Activated T-cell treated with anti-CD3 and anti-CD28 coated beads for 1 hour (primary cell): Measurements from ENCODE around the gene SDK1.

Experiments used
- DNase-seq: peaks from one replicate; pipeline ENCODE4 v3.0.0-alpha.2; 2020; ENCODE audit warnings: low read depth

SDK1 gene

GRCh38 chr7:4158441-4159153 lies 857.5 kb downstream of the SDK1 start:
- DNase-seq, result no peak

GRCh38 chr7:4159154-4159501 lies 858.1 kb downstream of the SDK1 start:
- DNase-seq, result no peak

- no peak for DNase-seq
Measured at GRCh38 chr7:4159761-4160554, 858.9 kb downstream of the SDK1 start.

DNA sequence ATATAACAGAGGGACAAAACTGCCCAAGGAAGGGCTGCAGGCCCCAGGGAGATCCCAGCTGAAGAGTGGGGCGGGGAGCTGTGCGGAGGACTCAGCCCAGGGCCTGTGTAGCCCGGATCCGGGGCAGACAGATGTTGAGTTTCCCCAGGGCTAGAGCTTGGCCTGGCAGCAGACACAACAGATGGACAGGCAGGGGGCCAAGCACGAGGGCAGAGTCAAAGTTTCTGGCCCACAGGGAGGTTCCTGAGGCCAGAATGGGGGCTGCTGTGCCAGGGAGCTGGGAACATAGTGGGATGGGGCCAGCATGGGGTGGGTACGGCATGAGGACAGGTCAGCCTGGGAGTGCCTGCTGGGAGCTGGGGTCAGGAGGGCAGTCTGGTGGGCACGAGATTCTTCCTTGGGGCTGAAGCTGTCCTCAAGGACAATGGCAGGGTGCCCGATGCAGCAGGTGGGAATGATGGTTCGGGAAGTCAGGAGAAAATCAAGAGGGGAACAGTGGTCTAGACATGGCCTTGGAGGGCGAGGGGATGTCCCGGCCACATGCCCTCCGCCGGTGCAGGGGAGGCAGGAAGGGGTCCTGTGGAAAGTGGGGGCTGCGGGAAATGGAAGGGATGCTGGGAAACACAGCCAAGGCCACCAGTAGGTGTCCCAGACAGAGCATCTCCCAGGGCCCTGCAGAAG lies 862.0 kb downstream of the SDK1 start:
- no peak for DNase-seq

- DNase-seq, result no peak
Measured at GRCh38 chr7:4163565-4164203, 862.6 kb downstream of the SDK1 start.

GRCh38 chr7:4164556-4164955 lies 863.5 kb downstream of the SDK1 start:
- DNase-seq, result no peak

GRCh38 chr7:4166340-4166739 lies 865.3 kb downstream of the SDK1 start:
- DNase-seq, result no peak

DNA sequence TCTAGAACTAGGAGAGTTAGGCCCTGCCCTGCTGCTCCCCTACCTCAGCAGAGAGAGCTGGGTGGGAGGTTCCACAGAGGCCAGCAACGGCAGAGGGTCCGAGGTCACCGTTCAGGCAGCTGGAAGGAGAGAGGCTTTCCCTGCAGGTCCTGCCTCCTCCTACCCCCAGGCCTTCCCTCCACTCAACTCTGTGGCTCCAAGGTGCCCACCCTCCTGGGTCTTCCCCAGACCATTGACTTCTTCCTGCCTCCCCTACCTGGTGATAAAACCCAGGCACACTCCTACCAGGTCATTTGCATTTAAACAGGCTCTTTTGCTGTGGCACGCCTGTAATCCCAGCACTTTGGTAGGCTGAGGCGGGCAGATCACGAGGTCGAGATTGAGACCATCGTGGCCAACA lies 865.8 kb downstream of the SDK1 start:
- DNase-seq, result no peak

GRCh38 chr7:4167385-4167910 lies 866.4 kb downstream of the SDK1 start:
- DNase-seq, result no peak

- no peak for DNase-seq
Measured at GRCh38 chr7:4168041-4168440, 867.0 kb downstream of the SDK1 start.

GRCh38 chr7:4168541-4168940 lies 867.5 kb downstream of the SDK1 start:
- DNase-seq, result no peak

- DNase-seq, result no peak
Measured at GRCh38 chr7:4169455-4169854, 868.4 kb downstream of the SDK1 start.

DNA sequence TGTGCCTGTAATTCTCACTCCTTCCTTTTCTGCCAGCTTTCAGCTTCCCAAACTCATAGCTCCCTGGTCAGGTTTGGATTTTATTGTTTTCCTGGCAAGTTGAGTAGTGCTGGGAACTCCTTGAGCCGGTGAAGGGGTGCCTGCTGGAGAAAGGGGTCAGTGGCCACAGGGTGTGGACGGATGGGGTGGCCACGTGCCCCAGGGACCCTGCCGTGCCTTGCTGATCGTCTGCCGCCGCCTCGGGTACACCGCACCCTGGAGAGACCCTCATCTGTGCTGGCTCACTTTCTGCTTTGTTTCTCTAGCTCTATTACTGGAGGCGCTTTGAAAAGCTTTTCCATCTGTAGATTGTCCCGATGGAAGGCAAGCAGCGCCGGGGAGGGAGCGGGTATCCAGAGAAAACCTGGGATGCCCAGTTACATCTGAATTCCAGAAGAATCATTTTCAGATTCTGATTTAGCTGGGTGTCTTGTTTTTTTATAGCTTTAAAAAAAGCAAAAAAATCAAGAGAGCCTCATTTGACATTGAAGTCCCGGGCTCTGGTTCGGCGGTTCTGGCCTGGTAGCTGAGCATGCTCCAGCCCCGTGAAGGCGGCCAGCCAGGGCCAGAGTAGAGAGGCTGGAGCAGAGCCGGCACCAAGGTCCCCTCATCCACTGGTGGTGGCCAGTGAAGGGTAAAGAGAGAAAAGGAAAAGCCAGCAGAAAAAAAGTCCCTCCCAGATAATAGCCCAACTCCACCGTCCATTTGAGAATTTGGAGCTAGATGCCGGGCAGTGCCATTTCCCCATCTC lies 870.1 kb downstream of the SDK1 start:
- no peak for DNase-seq

- no peak for DNase-seq
Measured at GRCh38 chr7:4172883-4173282, 871.8 kb downstream of the SDK1 start.

- no peak for DNase-seq
Measured at GRCh38 chr7:4173615-4174014, 872.6 kb downstream of the SDK1 start.

GRCh38 chr7:4174016-4174415 lies 873.0 kb downstream of the SDK1 start:
- DNase-seq, result no peak

- DNase-seq, result no peak
Measured at GRCh38 chr7:4174451-4174850, 873.4 kb downstream of the SDK1 start.

GRCh38 chr7:4174884-4175283 lies 873.8 kb downstream of the SDK1 start:
- DNase-seq, result no peak

DNA sequence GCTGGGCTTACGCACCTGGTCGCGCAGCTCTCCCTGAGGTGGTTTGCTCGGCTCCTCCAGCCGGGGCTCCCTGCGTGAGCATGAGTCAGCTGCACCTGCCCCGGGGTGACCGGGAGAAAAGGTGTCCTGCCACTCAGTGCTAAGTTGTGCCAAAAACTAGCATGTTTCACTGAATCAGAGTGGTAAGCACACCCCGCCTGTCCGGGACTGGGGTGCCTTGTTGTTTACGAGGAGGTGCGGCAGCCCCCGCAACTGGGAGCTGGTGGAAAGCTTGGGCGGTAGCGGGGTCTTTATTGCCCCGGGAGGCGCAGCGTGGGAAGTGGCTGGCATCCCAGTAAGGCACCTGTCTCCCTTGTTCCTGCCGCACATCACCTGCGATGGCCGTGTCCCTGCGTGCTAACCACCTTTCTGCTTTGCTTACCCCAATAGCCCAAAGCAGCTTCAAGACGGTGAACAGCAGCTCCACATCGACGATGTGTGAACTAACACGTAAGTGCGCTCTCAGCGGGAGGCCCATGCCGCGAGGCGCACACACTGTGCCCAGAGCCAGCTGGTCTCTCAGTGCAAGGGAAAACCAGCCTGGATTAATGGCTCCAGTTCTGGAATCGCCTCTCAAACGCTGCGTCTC lies 874.4 kb downstream of the SDK1 start:
- no peak for DNase-seq

GRCh38 chr7:4177001-4177400 lies 875.9 kb downstream of the SDK1 start:
- DNase-seq, result no peak

DNA sequence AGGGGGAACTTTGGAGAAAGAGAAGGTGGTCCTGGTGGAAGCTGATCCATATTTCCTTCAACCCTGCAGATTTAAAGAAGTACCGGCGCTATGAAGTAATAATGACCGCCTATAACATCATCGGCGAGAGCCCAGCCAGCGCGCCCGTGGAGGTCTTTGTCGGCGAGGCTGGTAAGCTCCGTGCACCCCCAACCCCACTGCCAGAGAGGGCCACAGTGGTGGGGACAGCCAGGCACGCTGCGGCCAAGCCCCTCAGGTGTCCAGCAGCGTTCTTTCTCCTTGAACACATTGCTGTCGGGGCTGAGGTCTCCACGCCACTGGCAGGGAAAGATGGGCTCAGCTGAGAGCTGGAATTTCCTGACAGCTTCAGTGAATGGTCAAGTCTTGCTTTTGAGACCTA lies 877.4 kb downstream of the SDK1 start:
- DNase-seq, result no peak
